ENCODE results near the gene RAX2.
"Not testable (repeated sequence)": the region's sequence is repeated elsewhere in the genome, so short reads cannot be mapped to it uniquely, and the experiment has no call there.

Gene RAX2

DNA sequence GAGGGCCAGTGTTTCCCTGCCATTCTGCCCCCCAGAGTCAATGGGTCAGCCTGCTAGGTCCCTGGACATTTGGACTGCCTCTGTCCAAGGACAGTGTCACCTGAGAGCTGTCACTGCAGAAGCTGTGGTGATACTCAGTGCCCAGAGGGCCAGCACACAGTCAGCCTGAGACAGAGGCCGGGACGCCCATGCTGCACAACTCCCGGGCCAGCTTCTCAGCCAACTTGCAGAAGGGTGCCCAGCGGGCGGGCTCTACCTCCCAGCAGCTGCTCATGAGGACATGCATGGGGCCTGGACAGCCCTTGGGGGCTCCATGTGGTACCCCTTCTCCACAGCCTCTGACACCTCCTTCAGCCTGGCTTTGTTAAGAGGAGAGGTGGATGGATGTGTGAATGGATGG is 3.8 kb upstream of the RAX2 start:
- DNase-seq, result no peak

DNA sequence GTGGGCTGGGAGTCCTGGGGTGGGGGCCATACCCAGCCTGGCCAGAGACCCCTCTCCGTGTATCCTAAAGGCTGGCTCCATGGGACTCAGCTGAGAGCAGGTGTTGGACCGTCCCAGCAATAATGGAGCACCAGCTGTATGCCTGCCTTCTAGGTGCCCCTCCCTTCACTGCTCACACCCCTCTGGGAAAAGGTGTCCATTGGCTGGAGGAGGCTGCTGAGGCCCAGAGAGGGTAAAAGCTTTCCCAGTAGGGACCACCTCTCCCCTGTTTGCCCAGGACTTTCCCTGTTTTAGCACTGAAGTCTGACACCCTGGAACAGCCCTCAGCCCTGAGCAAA is 3.3 kb upstream of the RAX2 start:
- DNase-seq, result no peak

GRCh38 chr19:3774621-3775373 is 2.8 kb upstream of the RAX2 start:
- DNase-seq, result no peak

DNA sequence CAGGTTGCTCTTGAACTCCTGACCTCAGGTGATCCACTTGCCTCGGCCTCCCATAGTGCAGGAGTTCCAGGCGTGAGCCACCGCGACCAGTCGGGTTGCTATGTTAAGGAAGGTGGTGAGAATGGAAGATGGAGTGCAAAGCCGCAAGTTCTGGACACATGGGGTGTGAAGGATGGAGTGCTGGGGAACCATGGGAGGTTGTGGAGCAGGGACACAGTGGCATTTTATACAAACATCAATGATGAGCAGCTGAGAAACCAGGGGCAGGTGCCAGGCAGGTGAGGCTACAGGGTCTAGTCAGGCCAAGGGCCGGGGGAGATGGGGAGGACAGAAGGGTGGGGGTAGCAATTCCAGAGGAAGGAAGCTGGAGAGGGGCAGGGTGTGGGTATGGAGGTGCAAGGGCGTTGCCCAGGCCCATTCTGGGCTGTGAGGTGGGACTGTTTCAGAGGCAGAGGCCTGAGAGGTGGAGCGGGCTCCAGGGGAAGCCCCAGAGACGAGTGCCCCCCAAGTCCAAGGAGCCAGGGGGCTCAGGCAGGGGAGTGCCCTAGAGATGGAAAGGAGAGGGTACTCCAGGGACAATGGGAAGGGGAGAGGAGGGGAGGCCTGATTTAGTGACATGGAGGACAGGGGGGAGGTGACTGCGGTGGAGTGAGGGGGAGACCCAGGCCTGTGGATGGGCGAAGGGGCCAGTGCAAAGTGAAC is 1.9 kb upstream of the RAX2 start:
- no peak for DNase-seq

DNA sequence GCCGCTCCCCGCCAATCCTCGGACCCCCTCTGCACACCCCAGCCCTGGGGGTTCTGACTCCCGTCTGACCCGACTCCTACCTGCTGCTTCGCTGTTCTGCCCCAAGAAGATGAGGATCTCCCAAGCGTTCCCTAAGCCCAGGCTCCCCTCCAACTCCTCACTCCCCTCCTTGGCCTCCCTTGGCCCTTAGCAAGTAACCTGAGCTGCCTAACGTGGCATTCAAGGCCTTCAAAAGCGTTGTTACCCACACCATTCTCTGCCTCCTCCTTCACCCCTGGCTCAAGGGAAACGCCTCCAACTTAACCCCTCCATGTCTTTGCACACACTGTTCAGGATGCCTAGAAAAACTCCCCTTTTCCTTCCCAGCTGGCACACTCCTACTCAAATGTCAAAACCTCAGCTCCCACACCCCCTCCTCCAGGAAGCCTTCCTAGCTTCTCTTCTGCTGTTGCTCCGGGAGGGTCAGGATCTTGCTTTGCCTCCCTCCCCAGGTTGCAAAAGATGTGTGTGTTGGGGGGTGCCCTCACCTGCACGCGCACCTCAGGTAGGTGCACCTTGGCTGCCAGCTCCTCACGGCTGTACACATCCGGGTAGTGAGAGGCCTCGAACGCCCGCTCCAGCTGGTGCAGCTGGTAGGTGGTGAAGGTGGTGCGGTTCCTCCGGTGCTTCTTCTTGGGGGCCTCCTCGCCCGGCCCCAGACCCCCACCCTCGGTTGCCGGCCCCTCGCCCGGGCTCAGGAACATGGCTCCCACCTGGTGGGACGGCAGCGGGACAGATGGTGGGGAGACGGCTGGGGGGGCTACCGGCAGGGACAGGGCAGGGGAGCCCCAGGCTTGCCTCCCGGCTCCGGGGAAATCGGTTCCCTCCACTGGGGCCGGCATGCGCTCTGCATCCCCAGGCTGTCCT is 775 bp downstream of the RAX2 start:
- DNase-seq, result no peak

DNA sequence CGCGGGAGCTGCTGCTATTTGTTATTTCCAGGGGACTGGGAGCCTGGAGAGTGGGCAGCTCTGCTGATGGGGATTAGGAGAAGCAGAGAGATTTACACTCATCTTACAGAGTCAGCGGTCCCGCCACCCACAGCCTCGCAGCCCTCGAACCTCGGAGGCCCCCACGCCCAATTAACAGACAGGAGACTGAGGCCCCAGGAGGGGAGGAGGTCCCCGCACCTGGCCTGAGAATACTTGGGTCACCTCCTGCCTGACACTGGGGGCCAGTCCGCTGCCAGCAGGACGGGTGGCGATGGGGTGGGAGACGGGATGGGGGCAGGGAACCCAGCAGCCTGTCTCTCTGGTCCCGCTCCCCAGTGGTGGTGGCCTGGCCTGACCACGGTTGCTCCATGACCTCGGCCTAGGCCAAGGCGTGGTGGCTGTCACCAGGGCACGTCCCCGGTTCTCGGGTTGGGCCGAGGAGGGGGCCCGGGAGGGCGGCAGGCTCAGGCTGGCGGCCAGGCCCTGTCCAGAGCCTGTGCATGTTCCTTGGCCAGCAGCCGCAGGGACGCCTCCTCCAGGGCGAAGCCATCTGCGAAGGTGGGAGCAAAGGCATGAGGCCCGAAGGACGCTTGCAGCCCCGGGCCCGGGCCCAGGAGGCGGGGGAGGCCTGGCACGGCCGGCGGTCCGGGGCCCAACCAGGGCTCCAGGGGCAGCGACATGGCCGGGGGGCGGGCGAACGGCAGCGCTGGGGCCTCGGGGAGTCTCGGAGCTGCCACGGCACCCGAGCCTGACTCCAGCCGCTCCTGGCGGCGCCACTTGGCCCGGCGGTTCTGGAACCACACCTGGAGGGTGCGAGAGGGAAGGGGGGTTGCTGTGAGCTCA is 1.7 kb downstream of the RAX2 start:
- DNase-seq, result no peak

- DNase-seq, result no peak
Observed at GRCh38 chr19:3769494-3769893, 2.5 kb downstream of the RAX2 start.

GRCh38 chr19:3768748-3769099 is 3.3 kb downstream of the RAX2 start:
- no peak for DNase-seq

DNA sequence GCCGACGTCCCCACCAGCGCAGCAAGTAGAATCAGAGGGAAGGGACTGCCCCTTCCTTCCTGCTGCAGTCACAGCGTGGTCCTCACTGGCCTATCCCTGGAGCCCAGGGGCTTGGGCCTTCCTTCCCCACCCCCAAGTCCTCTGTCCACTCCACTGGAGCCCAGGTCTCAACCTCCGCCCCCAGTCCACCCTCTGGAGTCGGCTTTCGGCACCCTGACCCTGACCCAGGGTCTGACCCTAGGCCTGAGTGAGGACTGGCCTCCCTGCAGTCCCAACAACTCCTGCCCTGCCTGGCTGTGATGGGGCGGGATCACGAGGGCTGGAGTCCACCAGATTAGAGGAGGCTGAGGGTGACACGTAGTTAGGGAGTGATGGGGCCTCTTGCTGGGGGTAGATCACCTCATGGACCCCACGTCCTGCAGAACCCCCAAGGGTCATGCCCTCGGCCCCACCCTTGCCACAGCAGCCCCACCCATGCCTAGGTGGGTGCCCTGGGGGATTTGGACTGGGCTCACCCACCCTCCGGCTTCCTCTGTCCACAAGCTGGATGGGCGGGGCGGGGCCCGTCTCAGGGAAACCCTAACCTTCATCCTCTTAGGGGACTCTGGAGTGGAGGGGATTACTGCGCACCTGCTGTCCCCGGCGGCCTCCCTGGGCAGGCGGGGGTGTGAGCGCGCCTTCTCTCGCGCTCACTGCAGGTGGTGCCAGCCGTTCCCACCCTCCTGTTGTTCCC is 3.8 kb downstream of the RAX2 start:
- DNase-seq, result no peak

- DNase-seq, result no peak
Observed at GRCh38 chr19:3767050-3767449, 5.0 kb downstream of the RAX2 start.

DNA sequence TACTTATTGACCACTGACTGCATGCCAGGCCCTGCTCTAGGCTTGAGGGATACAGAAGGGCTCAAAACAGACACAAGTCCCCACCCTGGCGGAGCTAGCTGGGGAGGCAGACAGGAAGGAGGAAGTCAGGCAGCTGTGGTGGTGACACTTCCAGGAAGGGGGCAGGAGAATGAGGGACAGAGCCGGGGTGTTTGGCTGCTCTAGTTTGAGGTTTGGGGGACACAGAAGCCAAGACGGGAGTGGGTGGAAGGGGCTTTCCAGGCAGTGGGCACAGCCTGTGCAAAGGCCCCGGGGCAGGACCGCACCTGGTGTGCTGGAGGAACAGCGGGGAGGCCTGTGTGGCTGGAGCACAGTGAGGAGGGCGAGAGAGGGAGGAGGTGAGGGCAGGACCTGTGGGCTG is 5.5 kb downstream of the RAX2 start:
- no peak for DNase-seq

- not testable (repeated sequence) for DNase-seq
Observed at GRCh38 chr19:3765757-3766156, 6.3 kb downstream of the RAX2 start.

GRCh38 chr19:3765121-3765520 is 6.9 kb downstream of the RAX2 start:
- no peak for DNase-seq

DNA sequence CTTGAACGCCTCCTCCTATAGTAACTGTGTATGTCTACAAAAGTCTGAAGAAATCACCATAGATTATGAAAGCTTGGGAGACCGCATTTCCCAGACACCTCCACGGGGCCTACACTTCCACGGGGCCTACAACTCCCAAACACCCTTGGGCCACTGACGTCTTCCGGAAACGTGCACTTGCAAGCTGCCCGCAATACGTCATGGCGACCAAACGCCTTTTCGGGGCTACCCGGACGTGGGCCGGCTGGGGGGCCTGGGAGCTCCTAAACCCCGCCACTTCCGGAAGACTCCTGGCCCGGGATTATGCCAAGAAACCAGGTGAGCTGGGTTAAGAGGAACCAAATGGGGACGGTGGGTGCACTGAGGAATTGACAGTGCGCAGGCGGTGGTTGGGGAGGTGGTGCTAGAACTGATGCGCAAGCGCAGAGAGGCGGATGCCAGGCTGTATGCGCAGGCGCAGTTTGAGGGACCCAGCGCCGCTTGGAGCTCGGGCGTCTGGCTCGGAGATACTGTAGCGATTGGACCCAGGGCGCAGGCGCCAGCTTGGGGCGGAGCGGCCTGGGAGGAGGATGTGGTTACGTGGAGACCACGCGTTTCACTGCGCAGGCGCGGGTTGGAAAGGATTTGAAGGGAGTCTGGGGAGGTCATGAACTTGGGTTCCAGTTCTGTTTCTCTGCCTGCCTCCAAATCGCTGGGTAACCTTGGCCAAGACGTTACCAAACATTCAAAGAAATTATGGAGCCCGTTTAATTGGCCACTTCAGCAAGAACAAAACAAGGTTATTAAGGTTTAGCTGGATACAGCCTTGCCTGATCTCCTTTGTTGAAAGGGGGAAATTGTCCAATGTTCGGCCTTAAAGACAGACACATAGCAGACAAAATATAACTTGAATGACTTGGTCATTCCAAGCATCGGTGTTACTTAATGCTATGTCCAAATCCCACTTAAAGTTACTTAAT is 9.2 kb downstream of the RAX2 start, which contains the start of gene MRPL54:
TSS of gene MRPL54 (plus strand) at position 182 of the 959 bp plus-strand sequence. CDS start at position 201, 19 bp downstream.
- peak; percentile 96 for DNase-seq

DNA sequence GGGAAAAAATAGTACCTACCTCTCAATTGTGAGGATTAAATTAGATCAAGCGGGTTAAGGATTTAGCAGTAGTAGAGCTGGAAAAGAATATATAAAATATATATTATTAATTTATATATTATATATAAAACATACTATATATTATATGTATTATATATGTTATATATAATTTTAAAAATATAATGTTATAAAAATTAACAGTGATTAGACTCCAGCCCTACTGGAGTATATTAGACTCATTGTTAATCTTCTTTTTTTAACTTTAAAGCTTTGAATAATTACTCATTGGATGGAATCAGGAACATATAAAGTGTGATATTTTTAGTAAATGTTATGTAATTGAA is 9.9 kb downstream of the RAX2 start:
- DNase-seq, result no peak

- DNase-seq, result peak; percentile 90
Observed at GRCh38 chr19:3761382-3762129, 10.5 kb downstream of the RAX2 start, which contains the start of gene APBA3. Gene APBA3, minus strand, starts transcription at chr19:3761692. Its CDS starts 1,428 bp downstream, at chr19:3760264.

DNA sequence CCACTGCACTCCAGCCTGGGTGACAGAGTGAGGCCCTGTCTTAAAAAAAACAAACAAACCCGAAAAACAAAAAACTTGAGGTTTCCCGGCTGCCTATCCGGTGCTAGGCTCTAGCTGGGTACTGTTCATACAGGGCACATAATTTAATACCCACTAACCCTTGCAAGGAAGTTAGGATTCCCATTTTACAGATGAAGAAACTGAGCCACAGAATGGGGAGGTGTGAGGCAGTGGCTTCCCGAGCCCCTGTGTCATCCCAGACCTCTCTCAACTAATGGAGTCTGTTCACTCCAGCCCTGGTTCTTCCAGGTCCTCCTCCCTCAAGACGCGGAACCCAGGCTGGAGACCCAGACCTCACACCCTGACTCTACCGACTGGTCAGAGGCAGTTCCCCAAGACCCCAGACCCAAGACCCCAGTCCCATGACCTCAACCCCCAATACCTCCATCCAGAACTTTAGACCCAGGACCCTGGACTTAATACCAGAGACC is 11.1 kb downstream of the RAX2 start:
- DNase-seq, result no peak

- no peak for DNase-seq
Observed at GRCh38 chr19:3759482-3760254, 12.4 kb downstream of the RAX2 start.

DNA sequence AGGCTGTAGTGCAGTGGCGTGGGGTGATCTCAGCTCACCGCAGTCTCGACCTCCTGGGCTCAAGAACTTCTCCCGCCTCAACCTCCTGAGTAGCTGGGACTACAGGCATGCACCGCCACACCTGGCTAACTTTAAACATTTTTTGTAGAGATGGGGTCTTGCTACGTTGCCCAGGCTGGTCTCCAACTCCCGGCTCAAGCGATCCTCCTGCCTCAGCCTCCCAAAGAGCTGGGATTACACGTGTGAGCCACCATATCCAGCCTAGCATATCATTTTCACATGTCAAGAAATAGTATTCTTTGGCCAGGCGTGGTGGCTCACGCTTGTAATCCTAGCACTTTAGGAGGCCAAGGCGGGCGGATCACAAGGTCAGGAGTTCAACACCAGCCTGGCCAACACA is 13.7 kb downstream of the RAX2 start:
- DNase-seq, result not testable (repeated sequence)

Measured in NCI-H2171 (cell line).